Naive thymus-derived CD4-positive, alpha-beta T cell (primary cell): Measurements from ENCODE around the gene CCR5AS.
"Not testable (repeated sequence)": the region's sequence is repeated elsewhere in the genome, so short reads cannot be mapped to it uniquely, and the experiment has no call there.

Source experiments
- ATAC-seq: fragments of 150-1000 bp; cut with Tn5 transposase; 2 replicates; pipeline ENCODE4 v1.10.0; 2021; ENCODE audit warnings: mild to moderate bottlenecking, moderate library complexity
- CTCF ChIA-PET: fragments of 350-600 bp; sonication (Branson Sonifier 250); formaldehyde crosslinking; loops from one replicate; lab custom pipeline; 2021; ENCODE audit warnings: antibody characterized with exemption; lab: Charles Lee
- POLR2A ChIA-PET: fragments of 350-600 bp; sonication (Branson Sonifier 250); formaldehyde crosslinking; loops from one replicate; lab custom pipeline; 2021; ENCODE audit warnings: antibody characterized with exemption, inconsistent platforms; lab: Charles Lee
- DNase-seq, 9 donors: peaks; one replicate each; pipeline versions ENCODE4 v3.0.0 to v3.0.0-alpha.2; 2020 to 2022; ENCODE audit warnings: mixed read lengths in 1 of 9
- H3K27ac ChIP-seq: one replicate; pipeline ENCODE4 v1.7.0; 2013; ENCODE audit warnings: mild to moderate bottlenecking, low read depth, low read length, moderate library complexity
- H3K27me3 ChIP-seq, 2 donors: one replicate each; pipeline ENCODE4 v1.7.0; 2013; ENCODE audit warnings: low read length in 2 of 2, mild to moderate bottlenecking in 2 of 2, moderate library complexity in 2 of 2; ENCODE audit not compliant: control insufficient read depth in 2 of 2, insufficient read depth in 2 of 2
- H3K36me3 ChIP-seq, 3 experiments: 1 replicate in 2 of 3; 2 replicates in 1 of 3; pipeline ENCODE4 v1.7.0; 2013; ENCODE audit warnings: low read length in 3 of 3, mild to moderate bottlenecking in 3 of 3, moderate library complexity in 1 of 3; ENCODE audit not compliant: insufficient read depth in 3 of 3, control insufficient read depth in 2 of 3
- H3K4me1 ChIP-seq, 2 donors: one replicate each; pipeline ENCODE4 v1.7.0; 2013; ENCODE audit warnings: low read length in 2 of 2, mild to moderate bottlenecking in 2 of 2, moderate library complexity in 1 of 2; ENCODE audit not compliant: control insufficient read depth in 2 of 2, insufficient read depth in 2 of 2
- H3K4me3 ChIP-seq: 2 replicates; pipeline ENCODE4 v1.7.0; 2013; ENCODE audit warnings: mild to moderate bottlenecking, low read length
- H3K9me3 ChIP-seq, 3 experiments: 1 replicate in 2 of 3; 2 replicates in 1 of 3; pipeline ENCODE4 v1.7.0; 2013; ENCODE audit warnings: low read length in 3 of 3; ENCODE audit not compliant: control insufficient read depth in 2 of 3
- H3K27ac Mint-ChIP-seq, 9 donors: one replicate each; pipeline ENCODE4 v1.8.0; 2020 to 2022; ENCODE audit warnings: mixed read lengths in 9 of 9, mild to moderate bottlenecking in 8 of 9, moderate library complexity in 5 of 9, inconsistent platforms in 2 of 9
- H3K27me3 Mint-ChIP-seq, 5 donors: one replicate each; pipeline ENCODE4 v1.8.0; 2021 to 2022; ENCODE audit warnings: mixed read lengths in 5 of 5, mild to moderate bottlenecking in 1 of 5
- H3K36me3 Mint-ChIP-seq, 5 donors: one replicate each; pipeline ENCODE4 v1.8.0; 2020 to 2022; ENCODE audit warnings: mixed read lengths in 5 of 5, mild to moderate bottlenecking in 3 of 5, inconsistent platforms in 1 of 5
- H3K4me1 Mint-ChIP-seq, 7 donors: one replicate each; pipeline ENCODE4 v1.8.0; 2020 to 2022; ENCODE audit warnings: mixed read lengths in 7 of 7, mild to moderate bottlenecking in 3 of 7, inconsistent platforms in 1 of 7
- H3K4me3 Mint-ChIP-seq, 10 donors: one replicate each; pipeline ENCODE4 v1.8.0; 2020 to 2022; ENCODE audit warnings: mild to moderate bottlenecking in 10 of 10, mixed read lengths in 10 of 10, moderate library complexity in 6 of 10, inconsistent platforms in 2 of 10
- H3K9me3 Mint-ChIP-seq, 11 donors: one replicate each; pipeline ENCODE4 v1.8.0; 2020 to 2022; ENCODE audit warnings: mixed read lengths in 11 of 11, mild to moderate bottlenecking in 4 of 11, inconsistent platforms in 1 of 11, moderate library complexity in 1 of 11
- intact Hi-C, 2 donors: fragments of 100-400 bp; cut with micrococcal nuclease; formaldehyde crosslinking; loops; one replicate each; pipeline ENCODE4 v1.15.1; 2023

CCR5AS gene

GRCh38 chr3:46438831-46439230 lies 32.0 kb upstream of the CCR5AS start:
- H3K36me3 ChIP-seq = no peaks in the 10 kb centered on the region
- Mint-ChIP-seq H3K4me1 (peaks cover 16 to 42% (median 28%) of the 10 kb centered on the region in 7 donors), H3K36me3 (peaks cover 0 to 1% (median 0%) of the 10 kb centered on the region in 5 donors), H3K9me3 (peaks cover 0 to 5% (median 0%) of the 10 kb centered on the region in 11 donors), H3K27ac (peak overlapping the region in 1 of 9 donors; percentile 17), H3K27me3 (peaks cover 0 to 14% (median 0%) of the 10 kb centered on the region in 5 donors), H3K4me3 (no peak overlapping the region)
- peaks cover 12 to 13% of the 10 kb centered on the region in 2 donors for H3K4me1 ChIP-seq
- ChIA-PET POLR2A (no interaction called here), CTCF (no interaction called here)
- DNase-seq (no peak), ATAC-seq (no peak)
- H3K9me3 ChIP-seq = no peaks in the 10 kb centered on the region
- no peak overlapping the region for H3K27ac ChIP-seq
- H3K27me3 ChIP-seq = no peaks in the 10 kb centered on the region
- H3K4me3 ChIP-seq = no peak overlapping the region
- intact Hi-C loops = no loop called here

GRCh38 chr3:46435081-46435726 lies 28.3 kb upstream of the CCR5AS start:
- H3K27ac ChIP-seq = no peak overlapping the region
- POLR2A ChIA-PET = no interaction called here
- H3K36me3 ChIP-seq = no peaks in the 10 kb centered on the region
- H3K4me3 ChIP-seq = no peak overlapping the region
- no peaks in the 10 kb centered on the region for H3K4me1 ChIP-seq
- peaks cover 0 to 22% (median 2%) of the 10 kb centered on the region in 5 donors for H3K27me3 Mint-ChIP-seq
- H3K36me3 Mint-ChIP-seq = peaks cover 3 to 9% (median 6%) of the 10 kb centered on the region in 5 donors
- H3K27me3 ChIP-seq = no peaks in the 10 kb centered on the region
- intact Hi-C loops = no loop called here
- no peaks in the 10 kb centered on the region for H3K9me3 ChIP-seq
- peaks cover 0 to 15% (median 6%) of the 10 kb centered on the region in 7 donors for H3K4me1 Mint-ChIP-seq
- ATAC-seq (no peak), DNase-seq (no peak)
- CTCF ChIA-PET = no interaction called here
- H3K9me3 Mint-ChIP-seq = peaks cover 5 to 34% (median 13%) of the 10 kb centered on the region in 11 donors
- H3K4me3 Mint-ChIP-seq = no peak overlapping the region
- H3K27ac Mint-ChIP-seq = no peak overlapping the region

- no peak overlapping the region for H3K27ac Mint-ChIP-seq
- ATAC-seq = no peak
- no peaks in the 10 kb centered on the region for H3K27me3 ChIP-seq
- intact Hi-C loops = no loop called here
- peaks cover 0 to 29% (median 5%) of the 10 kb centered on the region in 5 donors for H3K27me3 Mint-ChIP-seq
- H3K4me1 Mint-ChIP-seq = peaks cover 0 to 15% (median 3%) of the 10 kb centered on the region in 7 donors
- no peak overlapping the region for H3K27ac ChIP-seq
- no peaks in the 10 kb centered on the region for H3K9me3 ChIP-seq
- no peak overlapping the region for H3K4me3 Mint-ChIP-seq
- H3K4me3 ChIP-seq = no peak overlapping the region
- CTCF ChIA-PET = no interaction called here
- H3K36me3 ChIP-seq = no peaks in the 10 kb centered on the region
- no peaks in the 10 kb centered on the region for H3K4me1 ChIP-seq
- POLR2A ChIA-PET = no interaction called here
- DNase-seq = no peak
- peaks cover 5 to 36% (median 13%) of the 10 kb centered on the region in 11 donors for H3K9me3 Mint-ChIP-seq
- peaks cover 3 to 9% (median 6%) of the 10 kb centered on the region in 5 donors for H3K36me3 Mint-ChIP-seq
Measured at GRCh38 chr3:46433841-46434240, 27.0 kb upstream of the CCR5AS start.

GRCh38 chr3:46433118-46433517 lies 26.3 kb upstream of the CCR5AS start:
- POLR2A ChIA-PET, CTCF ChIA-PET: not testable (repeated sequence)

GRCh38 chr3:46431905-46432304 lies 25.0 kb upstream of the CCR5AS start:
- H3K27ac Mint-ChIP-seq, H3K4me3 Mint-ChIP-seq, H3K9me3 ChIP-seq, H3K4me1 ChIP-seq, H3K27ac ChIP-seq, DNase-seq, ATAC-seq, intact Hi-C loops, H3K27me3 ChIP-seq, H3K4me3 ChIP-seq, CTCF ChIA-PET, POLR2A ChIA-PET, H3K36me3 Mint-ChIP-seq, H3K36me3 ChIP-seq: not testable (repeated sequence)
- H3K4me1 Mint-ChIP-seq = peaks cover 0 to 15% (median 4%) of the 10 kb centered on the region in 7 donors
- peaks cover 5 to 36% (median 13%) of the 10 kb centered on the region in 11 donors for H3K9me3 Mint-ChIP-seq
- peaks cover 0 to 36% (median 5%) of the 10 kb centered on the region in 5 donors for H3K27me3 Mint-ChIP-seq

More at GRCh38 chr3:46433118-46433517, 26.3 kb upstream of the CCR5AS start:
- intact Hi-C loops, DNase-seq, H3K27me3 ChIP-seq, H3K27ac Mint-ChIP-seq, H3K4me3 ChIP-seq, H3K9me3 ChIP-seq, H3K4me1 ChIP-seq, H3K36me3 ChIP-seq, H3K4me3 Mint-ChIP-seq, ATAC-seq, H3K27ac ChIP-seq, H3K36me3 Mint-ChIP-seq: not testable (repeated sequence)
- Mint-ChIP-seq H3K27me3 (peaks cover 0 to 32% (median 5%) of the 10 kb centered on the region in 5 donors), H3K9me3 (peaks cover 5 to 36% (median 13%) of the 10 kb centered on the region in 11 donors), H3K4me1 (peaks cover 0 to 15% (median 3%) of the 10 kb centered on the region in 7 donors)

- peaks cover 7 to 23% (median 12%) of the 10 kb centered on the region in 7 donors for H3K4me1 Mint-ChIP-seq
- H3K27me3 ChIP-seq, CTCF ChIA-PET, DNase-seq, H3K27ac Mint-ChIP-seq, POLR2A ChIA-PET, H3K4me1 ChIP-seq, ATAC-seq, H3K36me3 Mint-ChIP-seq, H3K9me3 ChIP-seq, intact Hi-C loops, H3K36me3 ChIP-seq, H3K27ac ChIP-seq, H3K4me3 Mint-ChIP-seq, H3K4me3 ChIP-seq: not testable (repeated sequence)
- peaks cover 5 to 36% (median 13%) of the 10 kb centered on the region in 11 donors for H3K9me3 Mint-ChIP-seq
- peaks cover 0 to 32% (median 5%) of the 10 kb centered on the region in 5 donors for H3K27me3 Mint-ChIP-seq
Measured at GRCh38 chr3:46430879-46431278, 24.0 kb upstream of the CCR5AS start.

- ChIA-PET CTCF (no interaction called here), POLR2A (no interaction called here)
- intact Hi-C loops = no loop called here
- Mint-ChIP-seq H3K9me3 (peaks cover 5 to 36% (median 13%) of the 10 kb centered on the region in 11 donors), H3K27ac (no peak overlapping the region), H3K27me3 (peaks cover 0 to 24% (median 5%) of the 10 kb centered on the region in 5 donors), H3K36me3 (peaks cover 2 to 9% (median 6%) of the 10 kb centered on the region in 5 donors), H3K4me1 (peaks cover 5 to 24% (median 11%) of the 10 kb centered on the region in 7 donors), H3K4me3 (no peak overlapping the region)
- Histone ChIP-seq H3K4me1 (peaks cover 0 to 5% of the 10 kb centered on the region in 2 donors), H3K4me3 (no peak overlapping the region), H3K27me3 (no peaks in the 10 kb centered on the region), H3K9me3 (no peaks in the 10 kb centered on the region), H3K27ac (no peak overlapping the region), H3K36me3 (no peaks in the 10 kb centered on the region)
- ATAC-seq = no peak
- DNase-seq = no peak
Measured at GRCh38 chr3:46429671-46430070, 22.8 kb upstream of the CCR5AS start.
